ENCODE results near the gene SLC39A6.
"Not testable (repeated sequence)": the region's sequence is repeated elsewhere in the genome, so short reads cannot be mapped to it uniquely, and the experiment has no call there.

Gene SLC39A6

GRCh38 chr18:36141576-36141975 is 12.4 kb upstream of the SLC39A6 start:
- no peak for DNase-seq (ENCODE audit: low read depth, low spot score)

DNA sequence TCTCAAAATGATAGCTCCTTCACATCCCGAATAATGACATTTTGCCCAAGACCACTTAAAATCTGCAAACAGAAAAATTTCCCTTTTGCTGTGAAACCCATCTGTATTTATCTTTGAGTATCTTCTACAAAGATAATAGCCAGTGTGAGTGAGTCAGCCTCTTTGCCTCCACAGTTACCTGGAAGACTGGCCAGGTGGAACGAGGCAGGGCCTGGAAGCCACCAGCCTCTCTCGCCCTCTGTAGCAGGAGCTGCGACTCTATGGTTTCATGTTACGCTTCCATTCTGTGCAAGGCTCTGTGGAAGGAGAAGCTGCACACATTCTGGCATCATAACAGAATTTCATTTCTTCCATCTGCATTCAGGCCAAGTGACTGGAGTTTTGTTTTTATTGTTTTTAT is 10.1 kb upstream of the SLC39A6 start:
- DNase-seq (ENCODE audit: low read depth, low spot score) = no peak

DNA sequence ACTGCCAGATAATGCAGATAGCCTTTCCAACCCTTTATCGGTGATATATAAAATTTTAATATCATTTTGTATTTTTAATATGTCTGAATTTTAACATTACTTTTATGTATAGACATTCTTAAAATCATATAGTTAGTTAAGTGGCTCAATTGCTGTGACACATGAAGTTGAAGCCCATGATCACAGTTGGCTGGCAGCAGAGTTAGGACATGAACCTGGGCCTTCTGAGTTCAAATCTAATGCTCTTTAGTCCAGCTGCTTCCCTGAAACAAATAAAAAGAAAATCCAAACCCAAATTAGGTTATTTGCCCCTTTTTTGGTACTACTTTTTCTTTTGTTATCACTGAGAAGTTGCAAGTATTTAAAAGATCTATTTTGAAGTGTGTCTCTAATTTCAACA is 6.1 kb upstream of the SLC39A6 start:
- DNase-seq (ENCODE audit: low read depth, low spot score) = no peak

- no peak for DNase-seq (ENCODE audit: low read depth, low spot score)
Measured at GRCh38 chr18:36132756-36133155, 3.6 kb upstream of the SLC39A6 start.

GRCh38 chr18:36131692-36132483 is 2.7 kb upstream of the SLC39A6 start:
- no peak for DNase-seq (ENCODE audit: low read depth, low spot score)

- DNase-seq (ENCODE audit: low read depth, low spot score) = no peak
Measured at GRCh38 chr18:36130883-36131653, 1.9 kb upstream of the SLC39A6 start.

GRCh38 chr18:36130039-36130831 is 1.1 kb upstream of the SLC39A6 start:
- no peak for DNase-seq (ENCODE audit: low read depth, low spot score)

DNA sequence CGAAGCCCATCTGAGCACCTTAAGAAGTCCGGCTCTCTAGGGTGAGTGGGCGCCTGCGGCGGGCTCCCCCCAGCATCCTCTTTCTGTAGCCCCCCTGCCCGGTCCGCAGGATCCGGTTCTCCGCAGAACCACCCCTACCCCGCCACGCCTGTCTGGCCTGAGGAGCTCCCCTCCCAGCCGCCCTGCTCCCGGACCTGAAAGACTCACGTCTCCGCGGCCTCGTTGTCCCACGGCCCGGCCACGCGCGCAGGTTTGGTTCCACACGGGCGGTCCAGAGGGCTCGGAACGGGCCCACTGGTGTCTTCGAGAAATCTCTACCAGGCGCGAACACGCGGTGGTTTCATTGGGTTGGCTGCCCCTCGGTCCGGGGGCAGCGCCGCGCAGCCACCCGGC is 237 bp downstream of the SLC39A6 start:
- DNase-seq (ENCODE audit: low read depth, low spot score) = no peak

DNA sequence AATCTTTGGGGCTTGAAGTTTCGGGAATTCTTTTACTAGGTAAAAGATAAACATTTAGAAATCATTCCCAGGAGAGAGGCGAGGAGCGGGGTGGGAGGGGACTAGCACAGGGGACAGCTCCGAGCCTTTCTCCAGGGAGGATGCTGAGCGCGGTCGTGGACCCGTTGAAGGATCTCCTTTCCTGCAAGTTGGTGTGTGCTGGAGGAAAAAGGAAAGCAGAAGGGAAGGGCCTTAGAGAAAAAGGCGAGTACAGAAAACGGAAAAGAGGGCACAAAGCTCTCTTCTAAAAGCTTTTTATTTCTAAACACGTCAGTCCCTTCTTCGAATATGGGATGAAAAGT is 640 bp downstream of the SLC39A6 start:
- DNase-seq (ENCODE audit: low read depth, low spot score) = no peak

- DNase-seq (ENCODE audit: low read depth, low spot score) = no peak
Measured at GRCh38 chr18:36127836-36128529, 1.2 kb downstream of the SLC39A6 start.

DNA sequence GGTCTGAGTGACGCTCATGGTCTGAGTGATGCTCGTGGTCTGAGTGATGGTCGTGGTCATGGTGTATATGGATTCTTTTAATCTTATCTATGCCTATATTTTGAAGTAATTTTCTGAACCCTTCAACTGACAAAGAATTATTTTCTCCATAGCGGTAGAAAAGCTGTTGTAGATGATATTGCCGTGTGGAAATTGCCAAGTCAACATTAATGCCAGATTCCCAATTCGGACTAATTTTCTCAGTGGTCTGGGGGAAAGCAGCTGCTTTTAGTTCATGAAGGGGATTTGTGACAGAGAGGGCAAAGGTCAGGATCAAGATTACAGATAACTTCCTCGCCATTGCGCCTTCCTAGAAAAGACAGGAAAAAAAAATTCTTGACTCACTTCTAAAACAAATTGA is 2.5 kb downstream of the SLC39A6 start:
- DNase-seq (ENCODE audit: low read depth, low spot score) = no peak

DNA sequence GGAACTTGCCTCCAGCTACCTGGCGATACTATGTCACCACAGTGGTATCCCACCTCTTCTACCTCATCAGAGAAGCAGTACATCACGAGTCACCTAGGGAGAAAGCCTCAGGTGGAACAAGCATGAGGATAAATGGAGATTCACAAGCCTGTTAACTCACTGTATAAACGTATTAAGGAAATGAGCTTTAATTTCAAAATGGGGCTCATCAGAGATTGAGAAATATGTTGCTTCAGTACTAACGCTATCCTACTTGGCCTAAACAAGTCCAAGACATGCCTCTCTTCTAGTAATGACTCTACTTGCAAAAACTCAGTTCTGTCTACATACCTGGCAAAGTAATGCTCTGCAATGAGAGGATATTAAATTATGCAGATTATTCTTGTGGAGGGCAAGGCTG is 4.3 kb downstream of the SLC39A6 start:
- DNase-seq (ENCODE audit: low read depth, low spot score) = no peak

GRCh38 chr18:36120297-36120696 is 8.8 kb downstream of the SLC39A6 start:
- no peak for DNase-seq (ENCODE audit: low read depth, low spot score)

DNA sequence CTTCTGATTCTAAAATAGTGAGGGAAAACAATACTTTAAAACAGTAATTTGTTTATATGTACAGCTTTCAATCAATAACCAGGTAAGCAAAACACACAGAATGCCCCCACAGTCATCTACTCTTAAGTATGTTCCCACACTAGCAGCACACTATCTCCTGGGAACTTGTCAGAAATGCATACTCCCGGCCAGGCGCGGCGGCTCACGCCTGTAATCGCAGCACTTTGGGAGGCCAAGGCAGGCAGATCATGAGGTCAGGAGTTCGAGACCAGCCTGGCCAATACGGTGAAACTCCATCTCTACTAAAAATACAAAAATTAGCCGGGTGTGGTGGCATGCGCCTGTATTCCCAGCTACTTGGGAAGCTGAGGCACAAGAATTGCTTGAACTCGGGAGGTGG is 12.4 kb downstream of the SLC39A6 start:
- DNase-seq (ENCODE audit: low read depth, low spot score) = not testable (repeated sequence)

DNA sequence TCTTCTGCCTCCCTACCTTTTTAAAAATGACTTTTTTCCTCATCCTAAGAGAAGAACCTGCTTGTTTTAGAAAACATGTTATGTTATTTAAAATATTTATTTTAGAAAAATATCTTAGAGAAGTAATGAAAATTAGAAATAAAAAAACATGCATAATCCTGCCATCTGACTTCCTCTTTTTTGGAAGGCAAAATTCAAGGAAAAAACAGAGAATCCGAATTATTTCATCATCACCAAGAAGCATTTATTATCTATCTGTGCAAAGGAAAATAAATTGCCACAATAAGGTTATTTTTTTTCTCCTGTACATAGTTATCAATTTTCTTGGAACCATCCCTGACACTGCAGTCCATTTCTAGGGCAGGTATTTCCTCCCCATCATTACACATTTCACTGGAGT is 14.4 kb downstream of the SLC39A6 start:
- no peak for DNase-seq (ENCODE audit: low read depth, low spot score)

- DNase-seq (ENCODE audit: low read depth, low spot score) = no peak
Measured at GRCh38 chr18:36114251-36114650, 14.9 kb downstream of the SLC39A6 start.

DNA sequence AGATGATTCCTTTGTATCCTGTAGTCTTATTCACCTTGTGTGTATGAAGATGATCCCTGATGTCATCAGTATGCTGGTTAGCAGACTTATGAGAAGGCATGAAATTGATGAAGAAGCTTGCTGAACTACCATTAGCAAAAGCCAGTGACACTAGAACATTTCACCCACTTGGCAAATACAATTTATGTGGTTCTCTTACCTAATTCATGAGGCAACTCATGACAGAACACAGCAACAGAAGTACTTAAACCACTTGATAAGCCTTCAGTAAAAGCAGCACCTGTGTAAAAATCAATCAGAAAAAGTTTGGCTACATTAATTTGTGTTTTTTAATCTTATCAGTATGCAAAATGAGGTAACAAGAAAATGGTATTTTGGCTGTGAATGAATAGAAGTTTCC is 16.8 kb downstream of the SLC39A6 start:
- DNase-seq (ENCODE audit: low read depth, low spot score) = no peak

DNA sequence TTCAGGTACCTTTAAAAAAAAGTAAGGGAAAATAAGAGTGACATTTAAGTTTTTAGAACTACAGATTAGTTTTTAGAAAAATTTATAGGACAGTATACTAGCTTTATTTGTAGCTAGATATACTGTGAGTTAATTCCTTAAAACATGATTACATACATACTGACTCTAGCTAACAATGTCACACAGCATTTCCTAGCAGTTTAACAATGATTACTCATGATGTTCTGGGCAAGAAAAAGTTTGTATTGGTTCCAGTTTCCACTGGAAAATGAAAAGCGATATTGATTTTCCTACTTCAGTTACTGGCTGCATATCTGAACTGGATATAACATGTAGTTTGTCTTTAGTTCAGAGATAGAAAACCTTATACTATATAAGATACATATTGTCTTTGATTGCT is 19.4 kb downstream of the SLC39A6 start:
- DNase-seq (ENCODE audit: low read depth, low spot score) = no peak

DNA sequence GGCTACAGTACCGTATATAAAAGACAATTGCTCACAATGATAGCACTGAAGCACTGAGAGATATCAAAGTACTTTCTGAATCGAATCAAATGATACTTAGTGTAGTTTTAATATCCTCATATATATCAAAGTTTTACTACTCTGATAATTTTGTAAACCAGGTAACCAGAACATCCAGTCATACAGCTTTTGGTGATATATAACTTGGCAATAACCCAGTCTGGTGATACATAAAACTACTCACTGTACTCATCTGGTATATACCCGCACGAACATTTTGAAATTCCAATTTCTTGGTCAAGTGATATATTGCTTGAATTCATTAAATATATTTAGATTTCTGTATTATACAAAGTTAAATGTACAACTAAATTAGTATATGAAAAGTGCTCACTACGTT is 20.5 kb downstream of the SLC39A6 start:
- no peak for DNase-seq (ENCODE audit: low read depth, low spot score)

DNA sequence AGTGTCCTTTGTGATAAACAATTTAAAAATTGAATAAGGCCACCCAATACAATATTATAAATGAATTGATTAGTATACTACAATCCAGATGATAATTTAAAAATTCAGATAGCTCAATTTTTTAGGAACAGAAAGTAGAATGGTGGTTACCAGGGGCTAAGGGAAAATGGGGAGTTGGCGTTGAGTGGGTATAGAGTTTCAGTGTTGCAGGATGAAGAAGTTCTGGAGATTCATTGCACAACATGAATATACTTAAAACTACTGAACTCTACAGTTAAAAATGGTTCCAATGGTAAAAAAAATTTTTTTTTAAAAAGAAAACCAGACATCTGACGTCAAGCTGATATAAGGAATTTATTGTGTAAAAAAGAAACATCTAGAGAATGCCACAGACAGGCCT is 20.9 kb downstream of the SLC39A6 start:
- no peak for DNase-seq (ENCODE audit: low read depth, low spot score)

DNA sequence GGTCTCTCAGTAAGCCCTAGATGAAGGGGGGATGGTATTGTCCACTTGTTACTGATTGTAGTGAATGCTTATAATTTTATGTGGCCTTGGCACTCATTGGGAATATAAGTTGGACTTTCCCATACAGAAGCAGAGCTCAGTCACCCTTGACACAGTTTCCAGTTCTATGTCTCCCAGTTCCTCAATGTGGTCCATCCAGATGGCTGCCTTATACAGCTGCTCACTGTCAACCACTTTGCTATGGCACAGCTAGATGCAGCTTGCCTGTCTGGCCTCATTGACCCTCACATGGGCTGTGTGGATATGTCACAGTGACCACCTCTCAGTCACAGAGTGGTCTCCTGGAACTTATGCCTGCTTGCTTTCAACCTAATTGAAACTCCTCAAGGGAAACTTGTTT is 21.7 kb downstream of the SLC39A6 start:
- no peak for DNase-seq (ENCODE audit: low read depth, low spot score)

- DNase-seq (ENCODE audit: low read depth, low spot score) = no peak
Measured at GRCh38 chr18:36104749-36105148, 24.4 kb downstream of the SLC39A6 start.

All from smooth muscle cell of the brain vasculature (primary cell).